Activated T-cell treated with anti-CD3 and anti-CD28 coated beads, Interleukin-2, amount 50 U/mL, for 24 hours (primary cell): Measurements from ENCODE around the gene LRRC74B.
"Not testable (repeated sequence)": the region's sequence is repeated elsewhere in the genome, so short reads cannot be mapped to it uniquely, and the experiment has no call there.

ENCODE experiments used
- DNase-seq: peaks from one replicate; pipeline ENCODE4 v3.0.0-alpha.2; 2020
- H3K27ac Mint-ChIP-seq: 2 replicates; pipeline ENCODE4 v1.8.0; 2020; ENCODE audit warnings: mild to moderate bottlenecking, mixed read lengths
- H3K27me3 Mint-ChIP-seq: 2 replicates; pipeline ENCODE4 v1.8.0; 2020; ENCODE audit warnings: mixed read lengths
- H3K36me3 Mint-ChIP-seq: 2 replicates; pipeline ENCODE4 v1.8.0; 2020; ENCODE audit warnings: low read depth, mixed read lengths
- H3K4me1 Mint-ChIP-seq: 2 replicates; pipeline ENCODE4 v1.8.0; 2020; ENCODE audit warnings: low read depth, mixed read lengths
- H3K4me3 Mint-ChIP-seq: 2 replicates; pipeline ENCODE4 v1.8.0; 2020; ENCODE audit warnings: mild to moderate bottlenecking, moderate library complexity, mixed read lengths
- H3K9me3 Mint-ChIP-seq: 2 replicates; pipeline ENCODE4 v1.8.0; 2020; ENCODE audit warnings: mixed read lengths

The LRRC74B gene

DNA sequence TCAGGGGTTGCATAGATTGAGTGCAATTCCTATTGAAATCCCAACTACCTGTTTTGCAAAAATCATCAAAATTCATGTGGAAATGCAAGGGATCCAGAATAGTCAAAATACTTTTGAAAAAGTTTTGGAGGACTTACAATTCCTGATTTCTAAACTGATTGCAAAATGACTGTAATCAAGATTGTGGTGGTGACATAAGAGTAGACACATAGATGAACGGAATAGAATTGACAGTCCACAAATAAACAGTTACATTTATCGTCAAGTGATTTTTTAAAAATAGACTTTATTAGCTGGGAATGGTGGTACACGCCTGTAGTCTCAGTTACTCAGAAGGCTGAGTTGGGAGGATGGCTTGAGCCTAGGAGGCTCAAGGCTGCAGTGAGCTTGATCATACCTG is 10.8 kb upstream of the LRRC74B start:
- DNase-seq = no peak
- peaks cover 41% of the 10 kb centered on the region for H3K27me3 Mint-ChIP-seq
- H3K9me3 Mint-ChIP-seq = no peaks in the 10 kb centered on the region

DNA sequence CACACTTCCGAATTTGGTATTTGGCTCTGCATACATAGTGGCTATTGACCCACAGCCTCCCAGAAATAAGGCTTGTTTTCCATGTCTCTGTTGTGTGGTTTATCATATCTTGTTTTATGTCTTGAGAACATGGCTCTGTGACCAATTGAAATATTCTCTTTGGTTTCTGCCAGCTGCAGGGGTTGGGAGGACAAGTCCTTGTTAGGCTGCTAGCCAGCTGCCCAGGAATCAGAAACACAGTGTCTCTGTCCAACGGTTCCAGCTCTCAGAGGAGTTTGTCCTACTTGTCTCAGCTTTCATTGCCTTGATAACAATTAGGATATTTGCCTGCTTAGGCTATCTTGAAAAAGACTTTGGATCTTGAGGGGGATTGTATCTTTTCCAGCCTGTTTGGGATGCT is 7.3 kb upstream of the LRRC74B start:
- no peak overlapping the region for H3K4me3 Mint-ChIP-seq
- no peak overlapping the region for H3K27ac Mint-ChIP-seq
- peaks cover 21% of the 10 kb centered on the region for H3K27me3 Mint-ChIP-seq
- H3K36me3 Mint-ChIP-seq = no peaks in the 10 kb centered on the region
- DNase-seq = no peak
- peaks cover 1% of the 10 kb centered on the region for H3K4me1 Mint-ChIP-seq
- H3K9me3 Mint-ChIP-seq = no peaks in the 10 kb centered on the region

More for the DNA sequence above, 10.8 kb upstream of the LRRC74B start:
- no peak overlapping the region for H3K4me3 Mint-ChIP-seq
- peaks cover 9% of the 10 kb centered on the region for H3K4me1 Mint-ChIP-seq
- H3K36me3 Mint-ChIP-seq = no peaks in the 10 kb centered on the region
- H3K27ac Mint-ChIP-seq = no peak overlapping the region

DNA sequence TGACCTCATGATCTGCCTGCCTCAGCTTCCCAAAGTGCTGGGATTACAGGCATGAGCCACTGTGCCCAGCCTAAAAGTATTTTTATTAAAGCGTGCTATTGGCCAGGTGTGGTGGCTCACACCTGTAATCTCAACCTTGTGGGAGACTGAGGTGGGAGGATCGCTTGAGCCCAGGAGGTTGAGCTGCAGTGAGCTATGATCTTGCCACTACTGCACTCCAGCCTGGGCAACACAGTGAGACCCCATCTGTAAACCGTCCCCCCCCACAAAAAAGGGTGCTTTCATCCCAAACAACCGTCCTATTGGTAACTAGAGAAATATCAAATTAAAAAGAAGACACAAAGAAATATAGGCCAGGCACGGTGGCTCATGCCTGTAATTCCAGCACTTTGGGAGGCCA is 6.6 kb upstream of the LRRC74B start:
- peaks cover 27% of the 10 kb centered on the region for H3K27me3 Mint-ChIP-seq
- DNase-seq, H3K27ac Mint-ChIP-seq, H3K4me3 Mint-ChIP-seq, H3K9me3 Mint-ChIP-seq, H3K4me1 Mint-ChIP-seq, H3K36me3 Mint-ChIP-seq: not testable (repeated sequence)

DNA sequence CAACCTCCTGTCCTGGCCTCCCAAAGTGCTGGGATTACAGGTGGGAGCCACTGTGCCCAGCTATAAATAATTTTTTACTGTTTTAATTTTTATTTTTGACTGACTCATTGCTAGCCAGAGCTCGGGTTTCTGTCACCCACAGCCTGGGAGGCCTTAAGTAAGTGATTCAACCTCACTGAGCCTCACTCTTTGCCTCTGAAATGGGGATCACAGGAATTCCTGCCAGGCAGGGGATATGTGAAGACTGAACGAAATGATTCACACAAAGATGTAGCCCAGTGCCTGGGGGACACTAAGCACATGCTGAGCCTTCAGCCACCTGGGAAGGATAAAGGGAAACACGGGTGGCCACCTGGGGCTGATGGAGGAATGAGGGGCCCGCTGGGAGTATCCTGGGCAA is 3.8 kb upstream of the LRRC74B start:
- Mint-ChIP-seq H3K4me3 (no peak overlapping the region), H3K36me3 (no peaks in the 10 kb centered on the region), H3K27ac (no peak overlapping the region), H3K27me3 (peaks cover 41% of the 10 kb centered on the region), H3K4me1 (peaks cover 22% of the 10 kb centered on the region), H3K9me3 (no peaks in the 10 kb centered on the region)
- no peak for DNase-seq

DNA sequence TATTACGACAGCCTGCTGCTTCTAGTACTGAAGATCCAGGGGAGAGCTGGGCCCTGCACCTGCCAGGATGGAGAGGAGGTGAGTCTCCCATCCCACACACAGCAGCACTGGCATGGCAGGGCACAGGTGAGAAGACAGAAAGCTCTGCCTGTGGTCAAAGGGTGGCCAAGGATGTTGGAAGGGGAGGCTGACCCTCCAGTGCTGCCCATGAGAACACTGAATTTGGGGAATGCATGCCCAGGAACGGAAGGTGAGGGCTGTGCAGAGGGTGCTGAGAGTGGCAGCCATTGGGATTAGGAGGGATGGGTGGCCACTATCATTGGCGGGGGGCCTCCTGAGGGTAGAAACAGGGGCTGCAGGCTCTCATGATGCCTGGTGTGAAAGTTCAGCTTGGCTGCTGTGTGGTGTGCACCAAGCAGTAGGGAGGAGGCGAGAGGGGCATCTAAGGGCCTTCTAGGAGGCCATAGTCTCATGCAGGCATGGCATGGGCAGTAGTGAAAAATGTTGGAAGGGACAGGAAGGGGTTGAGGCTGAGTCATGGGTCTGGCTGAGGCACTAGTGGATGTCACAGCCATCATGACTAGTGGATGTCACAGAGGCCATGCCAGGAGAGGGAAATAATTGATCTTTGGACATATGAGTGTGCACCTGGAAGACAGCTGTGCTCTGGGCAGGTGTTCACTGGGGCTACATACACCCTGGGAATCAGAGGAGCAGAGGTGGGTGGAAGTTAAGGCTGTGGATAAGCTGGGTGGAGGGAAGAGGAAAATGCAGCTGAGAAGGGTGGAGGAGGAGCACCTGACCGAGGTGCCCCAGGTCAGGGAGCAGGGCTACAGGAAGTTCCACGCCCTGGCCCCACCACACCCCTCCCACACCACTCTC is 2.5 kb upstream of the LRRC74B start:
- no peak overlapping the region for H3K27ac Mint-ChIP-seq
- H3K27me3 Mint-ChIP-seq = peaks cover 41% of the 10 kb centered on the region
- H3K36me3 Mint-ChIP-seq = no peaks in the 10 kb centered on the region
- DNase-seq = no peak
- no peak overlapping the region for H3K4me3 Mint-ChIP-seq
- peaks cover 22% of the 10 kb centered on the region for H3K4me1 Mint-ChIP-seq
- no peaks in the 10 kb centered on the region for H3K9me3 Mint-ChIP-seq

DNA sequence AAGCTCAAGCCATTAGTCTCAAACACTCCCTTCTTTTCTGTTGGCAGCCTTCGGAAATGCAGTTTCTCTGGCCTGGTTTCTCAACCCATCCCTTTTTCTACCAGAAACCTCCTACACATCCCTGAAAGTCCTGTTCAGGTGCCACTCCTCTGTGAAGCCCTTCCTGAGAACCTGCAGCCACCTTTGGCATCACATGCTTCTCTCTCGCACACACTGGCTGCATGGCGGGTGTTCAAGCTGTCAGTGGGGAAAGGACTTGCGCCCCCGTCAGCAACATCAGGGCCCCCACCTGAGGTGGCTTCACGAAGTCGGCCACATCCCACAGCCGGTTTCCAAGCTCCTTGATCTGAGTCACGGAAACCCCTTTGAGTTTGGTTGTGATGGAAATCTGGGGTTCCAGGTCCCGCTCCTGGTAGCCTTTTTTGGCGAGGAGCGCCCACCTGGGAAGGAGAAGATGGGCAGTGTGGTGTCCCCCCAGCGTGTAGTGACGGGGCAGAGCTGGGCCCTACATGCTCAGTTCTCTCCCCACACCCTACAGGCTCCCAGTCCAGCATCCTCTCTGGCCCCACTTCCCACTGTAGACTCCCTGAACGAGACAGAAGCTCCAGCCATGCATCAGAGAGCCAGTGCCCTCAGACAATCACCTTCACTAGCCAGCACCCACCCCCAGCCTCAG is 1.7 kb upstream of the LRRC74B start:
- H3K4me1 Mint-ChIP-seq = peaks cover 22% of the 10 kb centered on the region
- no peak for DNase-seq
- no peaks in the 10 kb centered on the region for H3K9me3 Mint-ChIP-seq
- no peak overlapping the region for H3K4me3 Mint-ChIP-seq
- H3K27me3 Mint-ChIP-seq = peaks cover 37% of the 10 kb centered on the region
- H3K27ac Mint-ChIP-seq = no peak overlapping the region
- H3K36me3 Mint-ChIP-seq = no peaks in the 10 kb centered on the region

DNA sequence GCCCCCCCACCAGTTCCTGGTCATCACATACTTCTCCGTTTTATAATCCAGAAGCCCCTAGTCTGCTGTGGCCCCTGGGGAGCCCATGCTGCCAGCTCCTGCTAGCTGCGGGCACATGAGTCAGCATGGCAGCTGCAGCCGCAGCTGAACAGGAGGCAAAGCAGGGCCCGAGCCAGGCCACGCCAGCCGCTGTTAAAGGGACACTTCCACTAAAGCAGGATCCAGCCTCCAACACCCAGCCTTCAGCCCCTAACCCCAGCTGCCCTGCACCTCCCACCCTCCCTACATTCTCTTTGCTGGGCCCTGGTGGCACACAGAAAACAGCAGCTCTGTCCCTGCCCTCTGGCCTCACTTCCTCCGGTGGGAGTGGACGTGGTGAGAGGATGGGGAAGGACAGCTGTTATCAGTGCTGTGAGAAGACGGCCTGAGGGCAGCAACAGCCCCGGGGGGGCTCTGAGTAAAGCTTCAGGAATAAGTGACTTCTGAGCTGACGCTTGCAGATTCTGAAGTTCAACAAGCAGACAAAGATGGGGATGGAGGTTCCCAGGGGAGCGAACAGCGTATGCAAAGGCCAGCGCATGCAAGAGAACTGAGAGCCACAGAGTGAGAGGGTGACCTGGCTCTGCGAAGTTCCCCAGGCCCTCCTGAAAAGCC is 688 bp upstream of the LRRC74B start:
- Mint-ChIP-seq H3K27ac (peak overlapping the region; percentile 74), H3K4me1 (peaks cover 22% of the 10 kb centered on the region), H3K4me3 (peak overlapping the region; percentile 67), H3K9me3 (no peaks in the 10 kb centered on the region), H3K36me3 (no peaks in the 10 kb centered on the region), H3K27me3 (peaks cover 33% of the 10 kb centered on the region)
- peak; percentile 39 for DNase-seq

DNA sequence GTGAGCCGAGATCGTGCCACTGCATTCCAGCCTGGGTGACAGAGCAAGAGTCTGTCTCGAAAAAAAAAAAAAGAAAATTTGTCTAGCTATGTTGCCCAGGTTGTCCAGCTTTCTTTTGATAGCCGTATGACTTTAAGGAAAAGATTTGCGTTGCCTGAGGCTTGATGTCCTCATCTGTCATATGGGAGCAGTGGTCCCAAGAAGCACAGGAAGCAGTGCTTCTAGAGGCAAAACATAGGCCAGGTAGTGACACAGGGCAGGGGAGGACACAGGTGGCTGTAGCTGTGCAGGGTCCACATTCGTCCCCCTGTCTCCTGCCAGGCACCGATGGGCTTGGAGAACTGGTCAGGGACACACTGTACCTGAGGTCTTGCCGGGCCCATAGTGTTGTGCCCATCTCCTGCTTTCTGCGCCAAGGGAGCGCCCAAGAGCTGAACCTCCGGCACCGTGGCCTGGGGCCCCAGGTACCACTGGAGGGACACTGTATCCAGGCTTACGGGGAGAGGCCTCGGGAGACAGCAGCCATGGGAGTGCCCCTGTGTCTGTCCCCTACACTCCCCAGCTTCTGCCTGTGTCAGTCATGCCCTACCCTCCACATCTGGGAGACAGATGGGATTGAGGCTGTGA is 1.4 kb downstream of the LRRC74B start:
- no peaks in the 10 kb centered on the region for H3K36me3 Mint-ChIP-seq
- H3K4me1 Mint-ChIP-seq = peaks cover 22% of the 10 kb centered on the region
- H3K27ac Mint-ChIP-seq = no peak overlapping the region
- no peak overlapping the region for H3K4me3 Mint-ChIP-seq
- H3K27me3 Mint-ChIP-seq = peaks cover 31% of the 10 kb centered on the region
- DNase-seq = no peak
- H3K9me3 Mint-ChIP-seq = no peaks in the 10 kb centered on the region

DNA sequence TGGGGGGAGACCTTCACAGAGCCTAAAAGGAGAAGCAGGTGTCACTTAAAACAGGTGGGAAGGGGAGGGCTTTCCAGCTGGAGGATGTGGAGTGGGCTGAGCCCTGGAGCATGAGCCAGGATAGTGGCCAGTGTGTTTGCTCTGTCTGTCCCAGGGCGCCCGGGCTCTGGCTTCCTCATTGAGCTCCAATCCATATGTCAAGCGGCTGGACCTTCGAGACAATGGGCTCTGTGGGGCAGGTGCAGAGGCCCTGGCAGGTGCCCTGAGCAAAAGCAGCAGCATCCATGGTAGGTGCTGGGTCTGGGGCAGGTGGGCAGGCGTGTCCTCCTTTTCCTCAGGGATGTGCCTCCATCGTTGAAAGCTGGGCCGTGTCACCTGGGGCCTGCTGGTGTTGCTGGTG is 2.0 kb downstream of the LRRC74B start:
- Mint-ChIP-seq H3K4me1 (peaks cover 22% of the 10 kb centered on the region), H3K9me3 (no peaks in the 10 kb centered on the region), H3K27ac (no peak overlapping the region), H3K27me3 (peaks cover 31% of the 10 kb centered on the region), H3K36me3 (no peaks in the 10 kb centered on the region), H3K4me3 (no peak overlapping the region)
- DNase-seq = no peak

DNA sequence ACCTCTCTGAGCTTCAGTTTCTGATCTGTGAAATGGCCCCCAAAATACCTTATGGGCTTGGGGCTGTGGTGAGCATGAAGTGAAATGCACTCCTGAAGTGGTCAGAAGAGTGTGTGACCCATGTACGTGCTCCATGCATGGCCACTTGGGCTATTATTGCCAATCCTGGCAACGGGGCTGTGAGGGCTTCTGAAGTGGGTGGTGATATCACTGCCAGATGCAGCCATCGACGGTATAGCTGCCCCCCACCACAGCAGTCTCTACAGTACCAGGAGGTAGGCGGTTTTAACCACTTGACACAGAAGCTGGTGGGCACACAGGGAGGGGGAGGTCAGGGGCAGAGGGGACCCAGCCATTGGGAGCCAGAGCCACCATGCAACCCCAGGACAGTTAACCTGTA is 2.7 kb downstream of the LRRC74B start:
- H3K27ac Mint-ChIP-seq, H3K4me3 Mint-ChIP-seq, DNase-seq, H3K9me3 Mint-ChIP-seq, H3K36me3 Mint-ChIP-seq: not testable (repeated sequence)
- peaks cover 24% of the 10 kb centered on the region for H3K27me3 Mint-ChIP-seq
- peaks cover 21% of the 10 kb centered on the region for H3K4me1 Mint-ChIP-seq

DNA sequence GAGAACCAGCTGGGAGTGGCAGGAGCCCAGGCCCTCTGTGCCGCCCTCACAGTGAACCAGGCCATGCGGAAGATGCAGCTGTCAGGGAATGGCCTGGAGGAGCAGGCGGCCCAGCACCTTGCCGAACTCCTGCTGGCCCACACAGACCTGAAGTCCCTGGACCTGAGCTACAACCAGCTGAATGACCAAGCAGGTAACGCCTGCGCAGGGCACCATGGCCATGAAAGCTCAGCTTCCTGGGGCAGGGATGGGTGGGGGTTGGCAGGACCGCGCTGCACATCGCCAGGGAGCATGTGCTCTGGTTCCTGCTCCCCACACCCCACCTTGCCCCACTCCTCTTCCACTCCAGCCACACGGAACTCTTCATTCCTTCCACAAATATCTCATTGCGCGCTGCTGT is 3.2 kb downstream of the LRRC74B start:
- H3K27ac Mint-ChIP-seq, H3K9me3 Mint-ChIP-seq, H3K4me3 Mint-ChIP-seq, H3K36me3 Mint-ChIP-seq, DNase-seq: not testable (repeated sequence)
- Mint-ChIP-seq H3K27me3 (peaks cover 19% of the 10 kb centered on the region), H3K4me1 (peaks cover 17% of the 10 kb centered on the region)

DNA sequence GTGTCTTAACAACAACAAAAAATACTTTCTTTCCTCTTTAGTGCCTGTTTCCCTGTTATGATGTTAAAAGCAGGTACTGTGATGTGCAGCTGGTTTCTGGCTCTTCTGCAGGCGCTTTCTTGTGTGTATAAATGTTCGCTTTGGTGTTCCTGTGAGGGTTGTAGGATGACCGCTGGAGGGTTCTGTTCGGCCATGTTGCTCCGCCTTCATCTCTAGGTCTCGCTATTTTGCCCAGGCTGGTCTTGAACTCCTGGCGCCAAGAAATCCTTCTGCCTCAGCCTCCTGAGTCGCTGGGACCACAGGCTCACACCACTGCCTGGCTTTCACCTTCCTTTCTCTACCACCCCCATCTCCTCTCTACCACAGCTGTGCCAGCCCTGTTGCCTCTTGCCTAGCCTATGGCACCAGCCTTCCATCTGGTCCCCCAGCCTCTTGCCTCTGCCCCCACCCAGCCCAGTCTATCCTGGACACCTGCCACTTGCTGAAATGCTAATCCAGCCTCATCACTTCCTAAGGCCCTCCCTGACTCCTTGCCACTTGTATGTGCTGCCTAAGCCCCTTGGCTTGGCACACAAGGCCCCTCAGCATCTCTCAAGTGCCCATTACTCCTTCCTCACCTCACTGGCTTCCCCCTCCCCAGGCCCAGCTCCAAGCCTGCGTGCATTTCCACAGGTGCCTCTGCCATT is 5.5 kb downstream of the LRRC74B start:
- no peak overlapping the region for H3K27ac Mint-ChIP-seq
- no peak for DNase-seq
- no peaks in the 10 kb centered on the region for H3K27me3 Mint-ChIP-seq
- no peaks in the 10 kb centered on the region for H3K36me3 Mint-ChIP-seq
- H3K9me3 Mint-ChIP-seq = no peaks in the 10 kb centered on the region
- no peak overlapping the region for H3K4me3 Mint-ChIP-seq
- peaks cover 11% of the 10 kb centered on the region for H3K4me1 Mint-ChIP-seq

DNA sequence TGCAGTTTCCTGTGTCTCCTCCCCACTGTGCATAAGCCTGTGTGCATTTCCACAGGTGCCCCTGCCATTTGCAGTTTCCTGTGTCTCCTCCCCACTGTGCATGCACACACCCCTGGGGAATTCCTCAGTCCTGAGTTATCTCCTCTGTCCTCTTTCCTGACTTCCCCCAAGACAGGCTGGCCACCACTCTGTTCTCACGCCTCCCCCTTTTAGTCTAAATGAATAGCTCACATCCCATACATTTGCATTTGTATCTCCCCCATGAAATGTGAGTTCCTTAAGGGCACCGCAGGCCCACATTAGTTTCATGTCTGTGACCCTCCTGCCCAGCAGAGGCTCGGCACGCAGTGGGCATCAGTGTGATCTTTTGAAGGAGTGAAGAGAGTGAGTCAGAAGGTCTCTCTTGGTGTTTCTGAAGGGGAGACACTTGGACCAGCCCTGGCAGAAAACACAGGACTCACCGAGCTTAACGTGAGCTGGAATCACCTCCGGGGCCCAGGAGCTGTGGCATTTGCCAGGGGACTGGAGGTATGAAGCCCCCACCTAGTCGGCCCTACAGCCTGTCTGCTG is 6.2 kb downstream of the LRRC74B start:
- Mint-ChIP-seq H3K27me3 (peaks cover 5% of the 10 kb centered on the region), H3K4me3 (no peak overlapping the region)

More for the DNA sequence above, 6.2 kb downstream of the LRRC74B start:
- Mint-ChIP-seq H3K4me1 (peaks cover 15% of the 10 kb centered on the region), H3K36me3 (no peaks in the 10 kb centered on the region), H3K27ac (no peak overlapping the region), H3K9me3 (no peaks in the 10 kb centered on the region)
- DNase-seq = no peak
